GM12878 (cell line): ENCODE measurements around the gene TCP11L2. TPM values are rescaled to one million over a fixed set of nuclear protein-coding genes. Genes with fewer than 3 reads are reported as not detected.

Experiments
- ATAC-seq: fragments of 200-7000 bp; cut with Tn5 transposase; 3 replicates; pipeline ENCODE4 v1.9.1; 2020; ENCODE audit warnings: mild to moderate bottlenecking, moderate library complexity
- BruUV-seq: library from RNA; stranded (reverse); fragments of 400-500 nt; replicated peaks from 2 replicates; lab custom pipeline; 2021; lab: Mats Ljungman, UMichigan
- CTCF ChIA-PET: fragments of 300-600 bp; sonication (Branson Sonifier 250); formaldehyde crosslinking; extraction: SDS; loops from one replicate; lab custom pipeline; 2021; ENCODE audit warnings: inconsistent platforms; lab: Yijun Ruan, JAX
- POLR2A ChIA-PET: fragments of 350-600 bp; formaldehyde crosslinking; extraction: SDS; loops from one replicate; lab custom pipeline; 2021; ENCODE audit warnings: inconsistent platforms; lab: Charles Lee
- RAD21 ChIA-PET: fragments of 300-600 bp; sonication (Branson Sonifier 250); formaldehyde crosslinking; loops from one replicate; lab custom pipeline; 2023; ENCODE audit warnings: antibody characterized with exemption; ENCODE audit not compliant: unreplicated experiment; lab: Charles Lee
- SMC1A ChIA-PET: fragments of 300-600 bp; sonication (Branson Sonifier 250); formaldehyde crosslinking; loops from one replicate; lab custom pipeline; 2023; ENCODE audit not compliant: unreplicated experiment, uncharacterized antibody; lab: Charles Lee
- DNase-seq: peaks from one replicate; pipeline ENCODE4 v3.0.0-alpha.2; 2011; ENCODE audit warnings: low read depth, low spot score
- FAIRE-seq: peaks from 3 replicates; lab custom pipeline; 2011; peaks lifted over from hg19 to GRCh38; lab: Jason Lieb, UNC
- H2AFZ ChIP-seq: 2 replicates; pipeline ENCODE4 v1.6.0; 2011; ENCODE audit warnings: low read depth, low read length, control low read depth; ENCODE audit not compliant: control insufficient read depth
- H3K27ac ChIP-seq: 2 replicates; pipeline ENCODE4 v1.5.1; 2011; ENCODE audit warnings: control low read depth; ENCODE audit not compliant: control insufficient read depth, insufficient read depth
- H3K27me3 ChIP-seq, 2 experiments: replicated peaks in 1 of 2; 2 replicates each; pipeline versions ENCODE4 v1.6.0 to v1.6.1; 2011; ENCODE audit warnings: low read length in 1 of 2; ENCODE audit not compliant: control insufficient read depth in 2 of 2, insufficient read depth in 2 of 2
- H3K36me3 ChIP-seq, 2 experiments: 2 replicates each; pipeline ENCODE4 v1.5.1; 2011; ENCODE audit warnings: low read length in 1 of 2; ENCODE audit not compliant: control insufficient read depth in 2 of 2, insufficient read depth in 2 of 2
- H3K4me1 ChIP-seq: 2 replicates; pipeline ENCODE4 v1.6.1; 2011; ENCODE audit warnings: mild to moderate bottlenecking, low read length, moderate library complexity, mixed read lengths; ENCODE audit not compliant: control insufficient read depth, insufficient read depth
- H3K4me2 ChIP-seq: 2 replicates; pipeline ENCODE4 v1.6.0; 2011; ENCODE audit warnings: control low read depth; ENCODE audit not compliant: control insufficient read depth, insufficient read depth
- H3K4me3 ChIP-seq: fragments of 200-600 bp; sonication (generic); 2 replicates; pipeline ENCODE4 v1.5.1; 2016
- H3K79me2 ChIP-seq: 2 replicates; pipeline ENCODE4 v1.6.0; 2011; ENCODE audit warnings: low read length; ENCODE audit not compliant: control insufficient read depth, insufficient read depth
- H3K9ac ChIP-seq: 2 replicates; pipeline ENCODE4 v1.8.0; 2011; ENCODE audit warnings: low read length, control low read depth, mixed read lengths; ENCODE audit not compliant: control insufficient read depth, insufficient read depth
- H3K9me3 ChIP-seq: replicated peaks from 3 replicates; pipeline ENCODE4 v1.5.1; 2011; ENCODE audit warnings: mild to moderate bottlenecking, low read length; ENCODE audit not compliant: control insufficient read depth, insufficient read depth
- H4K20me1 ChIP-seq: 2 replicates; pipeline ENCODE4 v1.6.0; 2011; ENCODE audit not compliant: control insufficient read depth, insufficient read depth
- ATF2 ChIP-seq: IDR thresholded peaks from 2 replicates; pipeline ENCODE4 v1.6.1; 2012; ENCODE audit warnings: low read length, inconsistent platforms
- ATF7 ChIP-seq: fragments of 450-650 bp; IDR thresholded peaks from 2 replicates; pipeline ENCODE4 v1.6.1; 2016; ENCODE audit warnings: low read depth, mild to moderate bottlenecking
- BCL11A ChIP-seq: IDR thresholded peaks from 2 replicates; pipeline ENCODE4 v1.6.1; 2011; ENCODE audit warnings: low read depth, low read length
- EP300 ChIP-seq, 2 experiments: fragments of 150-350 bp in 1 of 2; IDR thresholded peaks; 2 replicates each; pipeline ENCODE4 v1.6.1; 2011 to 2012; ENCODE audit warnings: low read depth in 2 of 2, low read length in 2 of 2, borderline replicate concordance in 1 of 2, improper control_type of control experiment in 1 of 2, inconsistent platforms in 1 of 2; ENCODE audit not compliant: control insufficient read depth in 1 of 2
- HCFC1 ChIP-seq: fragments of 150-350 bp; IDR thresholded peaks from 2 replicates; pipeline ENCODE4 v1.6.1; 2014; ENCODE audit warnings: low read length
- IKZF1 ChIP-seq: fragments of 450-650 bp; conservative IDR thresholded peaks from 2 replicates; pipeline ENCODE4 v1.6.1; 2017; ENCODE audit warnings: antibody characterized with exemption, mild to moderate bottlenecking
- MXI1 ChIP-seq: fragments of 150-350 bp; IDR thresholded peaks from 2 replicates; pipeline ENCODE4 v1.6.1; 2011; ENCODE audit warnings: low read depth, mild to moderate bottlenecking, inconsistent platforms, low read length, improper control_type of control experiment
- REST ChIP-seq: IDR thresholded peaks from 2 replicates; pipeline ENCODE4 v1.6.1; 2012; ENCODE audit warnings: mild to moderate bottlenecking, low read depth, low read length
- ZNF207 ChIP-seq: fragments of 450-650 bp; IDR thresholded peaks from 2 replicates; pipeline ENCODE4 v1.6.1; 2014; ENCODE audit warnings: antibody characterized with exemption, mild to moderate bottlenecking, borderline replicate concordance
- ZZZ3 ChIP-seq: IDR thresholded peaks from 2 replicates; pipeline ENCODE4 v1.6.1; 2011; ENCODE audit warnings: low read depth; ENCODE audit not compliant: control insufficient read depth, insufficient read length
- WGBS: methylation state at CpG from one replicate; pipeline ENCODE4 v1.1.6; 2016; ENCODE audit warnings: low lambda C conversion rate; ENCODE audit not compliant: insufficient replicate concordance, insufficient coverage; ENCODE audit errors: missing lambda C conversion rate; 5-methylcytosine and 5-hydroxymethylcytosine counted together
- in situ Hi-C: fragments of 300-500 bp; cut with MboI; formaldehyde crosslinking; loops from 9 replicates; pipeline ENCODE4 v1.14.3; 2018; ENCODE audit warnings: mixed read lengths
- intact Hi-C: fragments of 100-400 bp; cut with micrococcal nuclease; formaldehyde crosslinking; loops from one replicate; pipeline ENCODE4 v1.14.2; 2022; ENCODE audit not compliant: unreplicated experiment
- polyA plus RNA-seq, 11 experiments: library from polyadenylated mRNA; depleted of rRNA in 4 of 11; unstranded in 6 of 11; stranded (reverse) in 5 of 11; fragments of >200 nt; fragmentation: Nextera tagmentation in 4 of 11; fragmentation: Illumina TruSeq in 1 of 11; extraction: Ambion mirVana in 4 of 11; extraction: Trizol in 1 of 11; gene quantifications; 1 replicate in 1 of 11; 2 replicates in 10 of 11; pipeline versions ENCODE4 v1.2.1 to v1.2.3, GENCODE V29; 2011 to 2016; ENCODE audit warnings: inconsistent platforms in 2 of 11, missing spikeins in 2 of 11, low read depth in 1 of 11
- total RNA-seq, 4 experiments: library from RNA; depleted of rRNA in 3 of 4; stranded (reverse); fragments of >200 nt in 3 of 4; fragmentation: Illumina TruSeq in 1 of 4; extraction: Trizol in 1 of 4; gene quantifications; 2 replicates each; pipeline versions ENCODE4 v1.2.1 to v1.2.3, GENCODE V29; 2013 to 2021
- TF ChIP-seq, protein P1 (sequence below): fragments of 450-650 bp; IDR thresholded peaks from 2 replicates; pipeline ENCODE4 v1.6.1; 2018; ENCODE audit warnings: borderline replicate concordance, mild to moderate bottlenecking; ENCODE audit not compliant: partially characterized antibody
- TF ChIP-seq, protein P2 (sequence below): fragments of 450-650 bp; IDR thresholded peaks from 2 replicates; pipeline ENCODE4 v1.6.1; 2016; ENCODE audit warnings: mild to moderate bottlenecking

TCP11L2 gene
- total and polyA plus RNA-seq, 10 of the 15 experiments (the other 5 are each of a cell fraction or from before 2014, with no cell fraction given), result 0.18 to 5.0 (median 0.90) TPM

DNA sequence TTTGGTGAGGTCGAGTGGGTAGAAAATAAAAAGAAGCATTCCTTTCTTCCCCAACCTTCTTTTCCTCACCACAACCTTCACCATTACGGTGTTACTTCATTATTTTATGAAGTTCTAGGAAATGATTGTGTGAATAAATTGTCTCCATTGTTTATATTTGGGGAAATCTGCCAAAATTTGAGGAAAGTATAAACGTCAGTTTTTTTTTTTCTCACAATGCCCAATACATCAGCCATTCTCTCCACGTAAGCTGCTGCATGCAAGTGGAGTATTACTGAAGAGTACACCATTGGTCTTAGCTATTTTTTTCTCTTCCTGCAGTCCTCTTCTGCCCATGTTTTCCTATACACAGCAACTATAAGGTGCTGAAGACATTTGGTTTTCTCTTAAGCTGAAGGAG is 45.9 kb downstream of the TCP11L2 start:
- H3K9ac ChIP-seq, result no peak overlapping the region
- 40% methylated on average over 4 of the region's 4 CpGs for WGBS
- DNase-seq (no peak), ATAC-seq (no peak), FAIRE-seq (no peak)
- intact Hi-C loops, result no loop called here
- no TSS peak for BruUV-seq
- H2AFZ ChIP-seq, result no peak overlapping the region
- H3K4me1 ChIP-seq, result no peaks in the 10 kb centered on the region
- RAD21 ChIA-PET, result no interaction called here
- no peak overlapping the region for H3K27ac ChIP-seq
- no peaks in the 10 kb centered on the region for H4K20me1 ChIP-seq
- H3K4me3 ChIP-seq, result no peak overlapping the region
- CTCF ChIA-PET, result interaction anchor here (1.1 to 2.3 kb wide), 2 partner anchors 9 to 47 kb away, joined by 3 to 14 read pairs; partner anchors contain the start of gene POLR3B
- in situ Hi-C loops, result no loop called here
- SMC1A ChIA-PET, result interaction anchor here (2.8 kb wide), 1 partner anchor 9 kb away, joined by 8 read pairs; the partner anchor contains the start of gene POLR3B
- no peaks in the 10 kb centered on the region for H3K9me3 ChIP-seq
- POLR2A ChIA-PET, result interaction anchor here (0.5 kb wide), 1 partner anchor 55 kb away, joined by 3 read pairs; no protein-coding TSS in a partner anchor
- H3K79me2 ChIP-seq, result no peaks in the 10 kb centered on the region
- H3K4me2 ChIP-seq, result no peak overlapping the region
- no peaks in the 10 kb centered on the region for H3K36me3 ChIP-seq
- H3K27me3 ChIP-seq, result no peaks in the 10 kb centered on the region
- no peak for TF ChIP-seq HCFC1
- TF ChIP-seq ATF2, result no peak
- TF ChIP-seq, protein P1, sequence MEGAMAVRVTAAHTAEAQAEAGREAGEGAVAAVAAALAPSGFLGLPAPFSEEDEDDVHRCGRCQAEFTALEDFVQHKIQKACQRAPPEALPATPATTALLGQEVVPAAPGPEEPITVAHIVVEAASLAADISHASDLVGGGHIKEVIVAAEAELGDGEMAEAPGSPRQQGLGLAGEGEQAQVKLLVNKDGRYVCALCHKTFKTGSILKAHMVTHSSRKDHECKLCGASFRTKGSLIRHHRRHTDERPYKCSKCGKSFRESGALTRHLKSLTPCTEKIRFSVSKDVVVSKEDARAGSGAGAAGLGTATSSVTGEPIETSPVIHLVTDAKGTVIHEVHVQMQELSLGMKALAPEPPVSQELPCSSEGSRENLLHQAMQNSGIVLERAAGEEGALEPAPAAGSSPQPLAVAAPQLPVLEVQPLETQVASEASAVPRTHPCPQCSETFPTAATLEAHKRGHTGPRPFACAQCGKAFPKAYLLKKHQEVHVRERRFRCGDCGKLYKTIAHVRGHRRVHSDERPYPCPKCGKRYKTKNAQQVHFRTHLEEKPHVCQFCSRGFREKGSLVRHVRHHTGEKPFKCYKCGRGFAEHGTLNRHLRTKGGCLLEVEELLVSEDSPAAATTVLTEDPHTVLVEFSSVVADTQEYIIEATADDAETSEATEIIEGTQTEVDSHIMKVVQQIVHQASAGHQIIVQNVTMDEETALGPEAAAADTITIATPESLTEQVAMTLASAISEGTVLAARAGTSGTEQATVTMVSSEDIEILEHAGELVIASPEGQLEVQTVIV, result no peak
- no peak for TF ChIP-seq IKZF1
- no peak for TF ChIP-seq ZZZ3
- TF ChIP-seq ATF7, result no peak
- TF ChIP-seq BCL11A, result no peak
- no peak for TF ChIP-seq REST
- TF ChIP-seq MXI1, result no peak
- TF ChIP-seq ZNF207, result no peak
- TF ChIP-seq, protein P2, sequence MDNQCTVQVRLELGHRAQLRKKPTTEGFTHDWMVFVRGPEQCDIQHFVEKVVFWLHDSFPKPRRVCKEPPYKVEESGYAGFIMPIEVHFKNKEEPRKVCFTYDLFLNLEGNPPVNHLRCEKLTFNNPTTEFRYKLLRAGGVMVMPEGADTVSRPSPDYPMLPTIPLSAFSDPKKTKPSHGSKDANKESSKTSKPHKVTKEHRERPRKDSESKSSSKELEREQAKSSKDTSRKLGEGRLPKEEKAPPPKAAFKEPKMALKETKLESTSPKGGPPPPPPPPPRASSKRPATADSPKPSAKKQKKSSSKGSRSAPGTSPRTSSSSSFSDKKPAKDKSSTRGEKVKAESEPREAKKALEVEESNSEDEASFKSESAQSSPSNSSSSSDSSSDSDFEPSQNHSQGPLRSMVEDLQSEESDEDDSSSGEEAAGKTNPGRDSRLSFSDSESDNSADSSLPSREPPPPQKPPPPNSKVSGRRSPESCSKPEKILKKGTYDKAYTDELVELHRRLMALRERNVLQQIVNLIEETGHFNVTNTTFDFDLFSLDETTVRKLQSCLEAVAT, result no peak
- TF ChIP-seq EP300 (IDR thresholded peaks at IDR 0.05; ENCODE audit: borderline replicate concordance in 1 of 2, control insufficient read depth in 1 of 2, low read depth in 2 of 2, low read length in 2 of 2), result no peak
